ENCODE data around the gene GPHA2. TPM values are rescaled to one million over a fixed set of nuclear protein-coding genes. Genes with fewer than 3 reads are reported as not detected.

Gene GPHA2
- total and polyA plus RNA-seq, 2 of the 13 experiments (the other 11 are each of a cell fraction or from before 2014, with no cell fraction given), result 13.0 to 19.1 TPM

GRCh38 chr11:64893194-64894069, 42.3 kb downstream of the GPHA2 start (continued):
- TF ChIP-seq ZNF383 (CRISPR knock-in tag; IDR thresholded peaks at IDR 0.05; ENCODE audit: borderline replicate concordance) (peak; percentile 84; the same call in 1 of the 2 replicates), ZNF543 (CRISPR knock-in tag; IDR thresholded peaks at IDR 0.05) (peak; percentile 74), ZNF501 (CRISPR knock-in tag; IDR thresholded peaks at IDR 0.05) (peak; percentile 66; the same call in 1 of the 2 replicates), TFDP1 (CRISPR knock-in tag; IDR thresholded peaks at IDR 0.05; ENCODE audit: borderline replicate concordance) (no peak), HNRNPL (IDR thresholded peaks at IDR 0.05; ENCODE audit: low read depth, low read length) (peak; percentile 100), SMARCC2 (IDR thresholded peaks at IDR 0.05) (no peak), ZBTB25 (CRISPR knock-in tag; IDR thresholded peaks at IDR 0.05) (0 out of 2 replicates have a peak, but pooled peaks have one; percentile 17), SIX4 (CRISPR knock-in tag; IDR thresholded peaks at IDR 0.05) (peak; percentile 38; the same call in 1 of the 2 replicates), ZNF251 (CRISPR knock-in tag; IDR thresholded peaks at IDR 0.05) (no peak), HNRNPK (IDR thresholded peaks at IDR 0.05; ENCODE audit: low read depth, low read length, poor library complexity, severe bottlenecking) (no peak), ZNF234 (CRISPR knock-in tag; conservative IDR thresholded peaks at IDR 0.05) (no peak), PAX8 (CRISPR knock-in tag; IDR thresholded peaks at IDR 0.05; ENCODE audit: borderline replicate concordance) (peak; percentile 96; the same call in 1 of the 2 replicates), ZNF577 (CRISPR knock-in tag; IDR thresholded peaks at IDR 0.05; ENCODE audit: borderline replicate concordance, low read depth) (no peak), ZBED4 (CRISPR knock-in tag; IDR thresholded peaks at IDR 0.05; ENCODE audit: borderline replicate concordance) (peak; percentile 75), ATF7-NPFF (CRISPR knock-in tag; IDR thresholded peaks at IDR 0.05; ENCODE audit: low read depth) (peak; percentile 65; the same call in 1 of the 2 replicates), MIER3 (CRISPR knock-in tag; IDR thresholded peaks at IDR 0.05; ENCODE audit: borderline replicate concordance) (peak; percentile 85; the same call in 1 of the 2 replicates), NR0B2 (CRISPR knock-in tag; IDR thresholded peaks at IDR 0.05) (peak; percentile 25; the same call in 1 of the 2 replicates), POLR2G (IDR thresholded peaks at IDR 0.05; ENCODE audit: low read depth, low read length) (peak; percentile 97), RNF219 (CRISPR knock-in tag; IDR thresholded peaks at IDR 0.05) (peak; percentile 84; the same call in 1 of the 2 replicates)

Data from HepG2 (cell line).